NCI-H1436 (cell line): Measurements from ENCODE around the gene AKAP10.
A peak's percentile ranks its signal among the peaks of the same experiment; 100 is the strongest.
"Not testable (repeated sequence)": the region's sequence is repeated elsewhere in the genome, so short reads cannot be mapped to it uniquely, and the experiment has no call there.

Experiments used
- DNase-seq: peaks from one replicate; lab custom pipeline; 2025; lab: John Stamatoyannopoulos, UW

The AKAP10 gene

DNA sequence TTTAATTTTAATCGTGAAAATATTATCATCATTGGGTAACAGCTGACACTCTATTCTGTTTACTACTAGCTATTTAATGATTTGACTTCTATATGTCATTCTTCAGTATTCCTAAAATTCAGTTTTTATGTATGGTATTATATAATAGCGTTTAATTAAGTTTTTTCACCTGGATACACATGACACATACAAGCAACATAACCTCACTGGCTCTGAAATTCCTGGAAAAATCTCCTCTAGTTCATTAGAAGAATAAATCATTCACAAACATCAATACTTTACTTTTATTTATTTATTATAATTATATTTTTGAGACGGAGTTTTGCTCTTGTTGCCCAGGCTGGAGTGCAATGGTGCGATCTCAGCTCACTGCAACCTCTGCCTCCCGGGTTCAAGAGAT is 44.0 kb downstream of the AKAP10 start:
- no peak for DNase-seq

- DNase-seq = no peak
Observed at GRCh38 chr17:19933221-19933620, 44.4 kb downstream of the AKAP10 start.

GRCh38 chr17:19928299-19928698 is 49.3 kb downstream of the AKAP10 start:
- DNase-seq = no peak

- DNase-seq = no peak
Observed at GRCh38 chr17:19915245-19915978, 62.2 kb downstream of the AKAP10 start.

DNA sequence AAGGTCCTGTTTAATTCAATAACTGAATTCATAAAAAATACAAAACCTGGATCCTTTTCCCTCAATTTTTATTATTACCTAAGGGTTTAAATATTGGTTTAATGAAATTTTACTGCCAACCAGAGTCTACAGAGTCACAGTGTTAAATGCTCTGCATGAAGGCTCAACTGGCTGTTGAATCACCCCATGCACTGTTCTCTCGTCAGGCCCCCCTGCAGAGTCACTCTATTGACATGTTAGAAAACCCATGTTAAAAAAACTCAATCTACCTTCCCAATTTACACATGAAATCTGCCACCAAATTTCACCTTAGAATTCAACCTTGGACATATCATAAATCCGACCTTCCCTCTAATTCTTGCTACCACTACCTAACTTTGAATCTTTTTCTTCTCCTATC is 66.6 kb downstream of the AKAP10 start:
- no peak for DNase-seq

GRCh38 chr17:19909139-19909538 is 68.5 kb downstream of the AKAP10 start:
- no peak for DNase-seq

DNA sequence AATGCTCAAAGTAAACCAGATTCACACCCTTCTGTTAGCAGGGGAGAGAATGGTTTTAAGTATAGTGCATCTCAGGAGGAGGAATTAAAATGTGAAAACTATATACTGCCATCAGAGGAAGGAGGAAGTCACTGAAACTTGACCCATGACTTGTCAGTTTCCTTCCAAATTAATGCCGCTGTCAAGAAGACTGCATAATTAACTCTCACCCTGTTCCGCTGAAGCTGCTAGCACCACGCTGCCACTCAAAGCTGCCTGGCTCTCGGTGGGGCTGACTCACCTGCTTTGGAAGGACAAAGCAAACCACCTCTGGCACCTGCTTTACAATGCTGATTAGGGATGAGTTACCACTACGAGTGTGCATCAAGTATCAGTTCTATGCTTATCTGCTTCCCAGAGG is 72.1 kb downstream of the AKAP10 start:
- peak; percentile 31 for DNase-seq

- no peak for DNase-seq
Observed at GRCh38 chr17:19904924-19905323, 72.7 kb downstream of the AKAP10 start.

DNA sequence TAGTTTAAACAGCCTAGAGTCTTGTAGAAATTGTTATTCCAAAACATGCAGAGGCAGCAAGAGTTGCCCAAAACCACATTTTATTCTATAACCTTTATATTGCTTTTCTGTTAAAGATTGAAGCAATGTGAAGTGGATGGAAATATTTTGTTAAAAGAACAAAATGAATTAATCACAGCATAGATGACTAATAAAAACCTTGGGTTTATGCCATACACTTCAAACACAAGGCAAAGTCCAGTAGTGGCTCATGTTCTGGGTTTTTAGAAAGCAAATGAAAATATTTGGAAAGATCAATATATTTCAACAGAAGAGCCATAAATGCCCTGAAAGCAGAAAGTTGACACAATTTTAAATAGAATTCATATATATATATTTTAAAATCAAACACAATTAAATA is 73.2 kb downstream of the AKAP10 start:
- no peak for DNase-seq

GRCh38 chr17:19900809-19901208 is 76.8 kb downstream of the AKAP10 start:
- DNase-seq = no peak

GRCh38 chr17:19897903-19898302 is 79.7 kb downstream of the AKAP10 start:
- no peak for DNase-seq

- DNase-seq = no peak
Observed at GRCh38 chr17:19897090-19897837, 80.4 kb downstream of the AKAP10 start.

DNA sequence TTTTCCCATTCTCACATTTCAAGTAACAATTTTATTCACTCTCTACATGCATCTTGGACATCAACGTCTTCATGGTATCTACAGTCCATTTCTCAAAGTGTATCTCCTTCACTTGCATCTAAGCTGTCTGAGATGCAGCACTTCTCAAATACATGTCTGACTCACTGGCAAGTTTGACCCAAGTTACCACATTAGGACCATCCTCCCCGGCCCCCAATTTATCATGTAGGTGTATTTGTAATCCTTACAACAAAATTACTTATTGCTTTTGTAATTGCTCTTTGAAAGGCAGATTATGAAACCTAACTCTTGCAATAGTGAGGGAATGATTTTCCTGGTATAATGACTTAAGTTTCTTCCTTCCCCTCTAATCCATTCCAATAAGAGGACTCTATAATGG is 80.9 kb downstream of the AKAP10 start:
- no peak for DNase-seq

DNA sequence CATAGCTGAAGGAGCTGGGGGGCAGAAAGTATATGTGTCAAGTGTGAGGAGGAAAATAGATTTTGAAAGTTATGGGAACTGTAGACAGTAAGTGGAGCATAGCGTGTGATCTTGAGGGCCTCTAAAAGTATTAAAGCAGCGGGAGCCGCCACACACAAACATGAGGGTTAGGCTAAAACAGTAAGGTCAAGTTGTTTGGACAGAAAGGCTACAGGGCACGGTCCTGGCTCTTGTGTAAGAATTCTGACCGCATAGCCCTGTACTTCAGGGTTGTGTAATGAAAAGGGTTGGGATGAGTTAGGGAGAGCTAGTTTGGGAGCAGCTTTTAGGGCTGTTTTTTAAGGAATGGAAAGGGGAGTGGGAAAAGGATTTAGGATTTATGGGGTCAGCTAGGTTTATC is 87.1 kb downstream of the AKAP10 start:
- not testable (repeated sequence) for DNase-seq

DNA sequence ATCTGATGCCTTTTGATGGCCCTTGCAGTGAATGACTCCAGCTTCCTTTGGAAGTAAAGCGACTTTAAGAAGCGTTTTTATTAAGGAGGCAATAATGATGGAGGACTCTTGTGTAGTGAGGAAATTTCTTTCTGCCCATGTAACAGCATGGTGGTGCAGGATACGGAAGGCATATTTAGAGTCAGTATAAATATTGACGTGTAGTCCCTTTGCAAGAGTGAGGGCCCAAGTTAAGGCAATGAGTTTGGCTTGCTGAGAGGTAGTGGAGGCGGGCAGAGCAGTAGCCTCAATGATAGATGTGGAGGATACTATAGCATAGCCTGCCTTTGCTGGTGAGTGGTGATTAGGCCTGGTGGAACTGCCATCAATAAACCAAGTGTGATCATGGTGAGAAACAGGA is 87.6 kb downstream of the AKAP10 start:
- not testable (repeated sequence) for DNase-seq

- DNase-seq = no peak
Observed at GRCh38 chr17:19886116-19886515, 91.5 kb downstream of the AKAP10 start.

DNA sequence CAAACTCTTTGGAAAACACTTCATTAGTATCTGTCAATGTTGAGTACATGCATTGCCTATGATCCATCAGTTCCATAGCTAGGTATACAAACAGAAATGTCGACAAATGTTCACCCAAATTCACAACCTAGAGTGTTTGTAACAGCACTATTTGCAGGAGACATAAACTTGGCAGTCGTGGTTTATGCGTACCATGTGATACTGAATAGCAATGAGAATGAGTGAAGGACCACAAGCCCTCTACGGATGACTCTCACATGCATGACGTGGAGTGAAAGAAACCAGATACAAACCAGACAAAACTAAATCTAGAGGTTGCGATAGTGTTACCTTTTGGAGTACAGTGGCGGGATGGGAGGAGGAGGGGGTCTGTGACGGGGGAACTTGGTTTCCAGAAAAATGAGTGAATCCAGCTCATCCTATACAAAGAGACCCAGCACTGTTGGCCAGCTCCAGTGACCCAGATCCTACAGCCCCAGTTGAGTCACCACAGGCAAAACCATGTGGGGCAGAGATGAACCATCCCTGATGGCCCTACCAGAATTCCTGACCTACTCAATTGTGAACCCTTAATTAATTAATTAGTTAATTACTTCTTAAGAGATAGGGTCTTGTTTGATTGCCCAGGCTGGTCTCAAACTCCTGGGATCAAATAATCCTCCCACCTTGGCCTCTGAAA is 94.0 kb downstream of the AKAP10 start:
- no peak for DNase-seq

DNA sequence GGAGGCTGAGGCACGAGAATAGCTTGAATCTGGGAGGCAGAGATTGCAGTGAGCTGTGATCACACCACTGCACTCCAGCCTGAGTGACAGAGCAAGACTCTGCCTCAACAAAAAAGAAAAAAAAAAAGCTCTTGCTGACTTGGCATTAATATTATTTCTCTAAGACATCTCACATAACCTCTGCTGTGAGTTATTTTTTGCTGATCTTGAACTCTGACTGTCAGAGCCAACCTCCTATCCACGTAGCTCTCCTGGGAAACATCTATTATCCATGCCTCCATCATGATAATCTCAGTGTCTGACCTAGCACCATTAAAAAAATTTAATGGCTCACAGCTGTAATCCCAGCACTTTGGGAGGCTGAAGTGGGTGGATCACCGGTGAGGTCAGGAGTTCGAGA is 97.2 kb downstream of the AKAP10 start:
- no peak for DNase-seq

DNA sequence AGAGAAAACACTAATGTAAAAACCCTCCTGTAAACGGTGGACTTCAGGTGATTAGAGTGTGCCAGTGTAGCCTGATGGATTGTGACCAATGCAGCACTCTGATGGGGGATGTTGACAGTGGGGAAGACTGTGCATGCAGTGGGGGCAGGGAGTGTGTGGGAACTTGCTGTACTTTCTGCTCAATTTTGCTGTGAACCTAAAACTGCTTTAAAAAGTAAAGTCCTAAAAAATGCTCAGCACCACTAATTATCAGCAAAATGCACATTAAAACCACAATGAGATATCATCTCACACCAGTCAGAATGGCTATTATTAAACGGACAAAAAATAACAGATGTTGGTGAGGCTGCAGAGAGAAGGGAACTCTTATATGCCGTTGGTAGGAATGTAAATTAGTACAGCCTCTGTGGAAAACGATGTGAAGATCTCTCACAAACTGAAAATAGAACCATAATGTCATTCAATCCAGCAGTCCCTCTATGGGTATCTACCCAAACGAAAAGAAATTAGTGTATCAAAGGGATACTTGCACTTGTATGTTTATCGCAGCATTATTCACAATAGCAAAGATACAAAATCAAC is 100.2 kb downstream of the AKAP10 start:
- DNase-seq = no peak

- no peak for DNase-seq
Observed at GRCh38 chr17:19876529-19877161, 101.0 kb downstream of the AKAP10 start.

DNA sequence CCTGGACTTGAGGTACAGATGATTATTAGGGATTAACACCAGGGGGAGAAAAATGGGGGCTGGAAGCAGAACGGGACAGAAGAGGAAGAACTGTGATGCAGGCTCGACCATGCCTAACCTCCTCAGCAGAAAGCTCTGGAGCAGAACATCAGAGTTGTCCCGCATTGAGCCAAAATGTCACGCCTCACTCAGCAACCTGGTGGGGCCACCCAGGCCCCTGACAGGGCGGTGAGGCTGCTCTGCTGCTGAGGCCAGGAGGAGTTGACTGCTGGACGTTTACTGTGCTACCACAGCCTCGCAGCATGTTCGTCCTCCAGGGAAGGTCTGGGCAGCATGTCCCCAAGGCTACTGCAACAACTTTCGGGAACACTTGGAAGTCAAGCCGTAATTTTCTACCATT is 103.4 kb downstream of the AKAP10 start:
- DNase-seq = no peak

GRCh38 chr17:19873346-19873745 is 104.3 kb downstream of the AKAP10 start:
- no peak for DNase-seq
